NCI-H1105 treated with DMSO at 0.1 percent for 48 hours (cell line): Measurements from ENCODE around the gene NFATC1.

Experiments
- DNase-seq: peaks from one replicate; lab custom pipeline; 2025; lab: John Stamatoyannopoulos, UW

Gene NFATC1

DNA sequence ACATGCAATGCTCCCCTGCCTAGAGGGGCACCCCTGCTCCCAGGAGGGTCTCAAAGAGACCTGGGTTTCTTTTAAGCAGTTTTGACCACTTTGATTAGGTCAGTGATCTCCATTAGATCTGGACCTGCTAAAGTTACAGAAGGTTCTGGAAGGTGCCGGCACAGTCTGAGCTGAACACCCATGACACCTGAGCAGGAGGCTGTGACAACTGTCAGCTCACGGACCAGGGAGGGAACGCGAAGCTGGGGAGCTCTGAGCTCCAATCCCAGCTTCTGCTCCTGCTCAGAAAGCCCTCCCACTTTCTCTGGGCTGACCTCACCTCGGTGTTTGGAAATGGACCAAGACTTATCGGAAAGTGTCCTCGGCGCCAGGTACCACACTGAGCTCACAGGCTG, 113.8 kb downstream of the NFATC1 start:
- DNase-seq: no peak

GRCh38 chr18:79510046-79510685, 114.4 kb downstream of the NFATC1 start:
- no peak for DNase-seq

DNA sequence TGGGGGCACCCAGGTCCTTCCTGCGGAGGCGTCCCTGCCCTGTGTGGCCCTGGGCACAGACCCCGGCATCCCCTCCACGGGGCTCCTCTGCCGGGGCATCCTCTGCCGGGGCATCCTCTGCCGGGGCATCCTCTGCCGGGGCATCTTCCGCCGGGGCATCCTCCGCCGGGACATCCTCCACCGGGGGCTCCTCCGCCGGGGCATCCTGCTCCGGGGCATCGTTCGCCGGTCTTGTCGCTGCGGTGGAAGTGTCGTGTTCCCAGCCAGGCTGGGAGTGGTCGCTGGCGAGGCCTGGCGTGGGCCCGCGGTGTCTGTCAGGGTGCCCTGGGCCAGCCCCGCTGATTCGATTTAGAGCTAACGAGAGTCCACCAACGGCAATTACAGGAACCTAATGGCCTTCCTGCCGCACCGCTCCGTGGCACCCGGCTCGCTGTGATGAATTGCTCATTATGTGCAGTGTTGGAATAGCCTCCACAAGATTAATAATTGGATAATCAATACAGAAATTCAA, 115.1 kb downstream of the NFATC1 start:
- no peak for DNase-seq

DNA sequence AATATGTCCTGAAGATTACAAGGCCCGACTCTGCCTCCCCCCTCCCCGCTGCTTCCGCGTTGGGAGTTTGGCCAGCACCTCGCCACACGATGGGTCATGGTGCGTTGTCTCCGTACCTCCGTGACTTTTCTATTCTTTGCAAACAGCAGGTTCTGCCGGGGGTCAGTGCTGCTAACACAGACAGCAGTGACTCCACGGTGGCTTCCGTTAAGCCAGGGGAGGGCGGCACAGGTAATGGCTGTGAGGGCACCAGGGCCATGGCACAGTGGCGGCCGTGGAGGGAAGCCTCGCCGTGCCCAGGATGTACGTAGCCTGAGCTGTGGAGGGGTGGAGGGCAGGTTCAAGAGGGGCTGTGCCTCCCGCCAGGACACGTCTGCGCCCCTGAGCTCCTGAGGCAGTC, 115.5 kb downstream of the NFATC1 start:
- no peak for DNase-seq

- no peak for DNase-seq
These were observed 116.1 kb downstream of the NFATC1 start for GRCh38 chr18:79511671-79512301.

GRCh38 chr18:79512461-79513380, 117.0 kb downstream of the NFATC1 start:
- DNase-seq: no peak

- no peak for DNase-seq
These were observed 117.8 kb downstream of the NFATC1 start for GRCh38 chr18:79513381-79514081.

- no peak for DNase-seq
These were observed 119.6 kb downstream of the NFATC1 start for GRCh38 chr18:79515331-79515730.

GRCh38 chr18:79515944-79516351, 120.2 kb downstream of the NFATC1 start:
- DNase-seq: no peak

DNA sequence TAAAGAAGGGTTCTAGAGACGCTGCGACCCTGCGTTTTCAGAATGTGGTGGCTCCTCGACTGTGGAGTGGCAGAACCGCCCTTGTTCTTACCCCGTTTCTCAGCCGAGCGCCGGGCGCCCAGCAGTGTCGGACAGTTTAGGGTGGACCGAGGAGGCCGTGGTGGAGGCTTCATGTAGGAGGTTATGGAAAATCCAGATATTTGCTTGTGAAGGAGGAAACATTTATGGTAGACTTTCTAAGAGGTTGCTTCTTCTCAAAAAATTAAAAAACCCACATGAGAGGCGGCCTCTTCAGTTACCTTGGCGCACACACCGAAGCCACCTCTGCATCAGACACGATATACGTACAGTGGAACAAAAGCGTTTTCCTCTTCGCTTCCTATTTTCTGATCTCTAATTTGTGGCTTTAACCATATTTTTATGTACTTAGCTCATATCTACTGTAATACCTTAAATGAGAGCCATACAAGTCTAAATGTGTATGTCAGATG, 120.8 kb downstream of the NFATC1 start:
- DNase-seq: no peak

- no peak for DNase-seq
These were observed 121.6 kb downstream of the NFATC1 start for GRCh38 chr18:79517341-79517740.

DNA sequence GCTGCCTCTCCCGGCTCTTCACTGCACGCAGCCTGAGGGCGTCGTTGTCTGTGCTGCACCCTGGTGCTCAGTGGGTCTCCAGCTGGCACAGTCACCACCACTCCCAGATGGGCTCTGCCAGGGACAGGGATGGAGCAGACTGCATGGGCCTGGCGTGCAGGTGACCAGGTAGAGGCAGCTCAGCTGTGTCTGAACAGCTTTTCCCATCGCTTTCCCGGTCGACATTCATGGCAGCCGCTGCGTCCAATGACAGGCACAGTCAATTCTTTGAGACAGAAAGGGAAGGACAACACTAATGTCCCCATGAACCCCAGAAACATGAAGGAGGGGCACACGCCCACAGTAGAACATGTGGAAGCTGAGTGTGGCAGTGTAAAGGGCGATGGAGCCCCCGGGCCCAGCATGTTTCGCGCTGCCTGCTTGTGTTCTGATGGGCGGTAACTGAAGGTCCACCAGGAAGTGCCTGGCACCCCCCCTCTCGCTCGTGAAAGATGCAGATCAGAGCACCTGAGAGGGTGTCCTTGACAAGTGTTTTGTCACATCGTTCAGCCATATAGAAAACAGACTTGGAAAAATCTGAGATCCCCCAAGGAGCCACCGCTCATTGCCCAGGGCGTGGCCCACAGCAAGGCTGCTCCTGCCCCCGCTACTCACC, 122.4 kb downstream of the NFATC1 start:
- no peak for DNase-seq

DNA sequence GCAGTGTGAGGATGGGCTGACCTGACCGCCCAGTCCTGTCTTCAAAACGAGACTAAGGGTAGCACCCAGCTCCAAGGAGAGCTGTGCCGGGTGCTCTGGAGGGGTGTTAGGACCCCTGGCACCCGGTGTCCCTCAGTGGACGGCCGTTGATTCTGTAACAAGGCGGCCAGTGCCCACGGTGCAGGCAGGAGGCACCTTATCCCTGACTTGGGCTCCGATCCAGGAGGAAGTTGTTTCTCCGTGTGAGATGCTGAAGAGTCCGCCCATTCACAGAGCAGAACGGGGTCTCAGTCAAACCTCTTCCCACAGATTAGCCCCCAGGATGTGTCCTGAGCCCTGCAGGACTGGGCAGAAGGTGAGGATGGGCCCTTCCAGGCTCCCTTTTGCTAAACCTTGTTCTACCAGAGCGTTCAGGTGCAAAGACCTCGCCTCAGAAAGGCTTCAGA, 123.0 kb downstream of the NFATC1 start:
- DNase-seq: no peak

GRCh38 chr18:79519751-79520477, 124.2 kb downstream of the NFATC1 start:
- DNase-seq: no peak

DNA sequence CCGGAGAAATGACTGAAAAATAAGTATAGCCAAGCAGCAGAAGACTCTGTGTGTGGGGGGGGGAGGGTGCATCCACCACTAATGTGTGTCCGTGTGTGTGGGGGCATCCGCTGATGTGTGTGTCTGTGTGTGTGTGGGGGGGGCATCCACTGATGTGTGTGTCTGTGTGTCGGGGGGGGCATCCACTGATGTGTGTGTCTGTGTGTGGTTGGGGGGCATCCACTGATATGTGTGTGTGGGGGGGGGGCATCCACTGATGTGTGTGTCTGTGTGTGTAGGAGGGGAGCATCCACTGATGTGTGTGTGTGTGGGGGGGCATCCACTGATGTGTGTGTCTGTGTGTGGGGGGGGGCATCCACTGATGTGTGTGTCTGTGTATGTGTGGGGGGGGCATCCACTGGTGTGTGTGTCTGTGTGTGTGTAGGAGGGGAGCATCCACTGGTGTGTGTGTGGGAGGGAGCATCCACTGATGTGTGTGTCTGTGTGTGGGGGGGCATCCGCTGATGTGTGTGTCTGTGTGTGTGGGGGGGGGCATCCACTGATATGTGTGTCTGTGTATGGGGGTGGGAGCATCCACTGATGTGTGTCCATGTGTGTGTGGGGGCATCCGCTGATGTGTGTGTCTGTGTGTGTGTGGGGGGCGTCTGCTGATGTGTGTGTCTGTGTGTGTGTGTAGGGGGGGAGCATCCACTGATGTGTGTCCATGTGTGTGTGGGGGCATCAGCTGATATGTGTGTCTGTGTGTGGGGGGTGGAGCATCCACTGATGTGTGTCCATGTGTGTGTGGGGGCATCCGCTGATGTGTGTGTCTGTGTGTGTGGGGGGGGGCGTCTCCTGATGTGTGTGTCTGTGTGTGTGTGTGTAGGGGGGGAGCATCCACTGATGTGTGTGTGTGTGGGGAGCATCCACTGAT, 125.0 kb downstream of the NFATC1 start:
- no peak for DNase-seq

DNA sequence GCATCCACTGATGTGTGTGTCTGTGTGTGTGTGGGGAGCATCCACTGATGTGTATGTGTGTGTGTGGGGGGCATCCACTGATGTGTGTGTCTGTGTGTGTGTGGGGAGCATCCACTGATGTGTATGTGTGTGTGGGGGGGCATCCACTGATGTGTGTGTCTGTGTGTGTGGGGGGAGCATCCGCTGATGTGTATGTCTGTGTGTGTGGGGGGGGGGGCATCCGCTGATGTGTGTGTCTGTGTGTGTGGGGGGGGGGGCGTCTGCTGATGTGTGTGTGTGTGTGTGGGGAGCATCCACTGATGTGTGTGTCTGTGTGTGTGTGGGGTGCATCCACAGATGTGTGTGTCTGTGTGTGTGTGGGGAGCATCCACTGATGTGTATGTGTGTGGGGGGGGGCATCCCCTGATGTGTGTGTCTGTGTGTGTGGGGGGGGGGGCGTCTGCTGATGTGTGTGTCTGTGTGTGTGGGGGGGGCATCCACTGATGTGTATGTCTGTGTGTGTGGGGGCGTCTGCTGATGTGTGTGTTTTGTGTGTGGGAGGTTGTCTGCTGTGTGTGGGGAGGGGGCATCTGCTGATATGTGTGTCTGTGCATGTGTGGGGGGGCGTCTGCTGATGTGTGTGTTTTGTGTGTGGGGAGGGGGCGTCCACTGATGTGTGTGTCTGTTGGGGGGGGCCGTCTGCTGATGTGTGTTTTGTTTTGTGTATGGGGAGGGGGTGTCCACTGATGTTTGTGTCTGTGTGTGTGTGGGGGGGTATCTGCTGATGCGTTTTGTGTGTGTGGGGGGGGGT, 125.9 kb downstream of the NFATC1 start:
- no peak for DNase-seq

- no peak for DNase-seq
These were observed 126.9 kb downstream of the NFATC1 start for GRCh38 chr18:79522451-79523205.

DNA sequence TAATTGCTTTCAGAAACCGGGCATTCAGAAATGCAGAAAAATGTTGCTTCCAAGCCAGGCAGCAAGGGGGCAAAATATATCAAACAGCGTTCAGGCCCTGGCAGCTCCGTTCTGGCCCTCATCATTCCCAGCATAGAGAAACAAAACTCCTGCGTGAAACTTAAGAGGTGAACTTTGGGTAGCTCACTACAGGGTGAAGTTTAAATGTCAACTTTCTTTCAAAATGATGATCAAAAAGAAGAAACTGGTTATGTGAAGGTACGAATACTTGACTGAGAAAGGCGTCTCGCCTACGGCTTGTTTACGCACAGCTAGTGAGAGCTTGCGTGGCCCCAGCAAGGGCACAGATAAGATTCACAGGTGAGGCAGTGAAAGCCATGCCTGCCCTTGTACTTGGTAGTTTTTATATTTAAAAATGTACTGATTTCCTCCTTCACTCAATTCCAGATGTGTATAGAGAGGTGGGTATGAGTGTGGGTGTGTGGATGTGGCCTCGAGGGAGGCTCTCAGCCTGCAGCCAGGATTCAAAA, 127.5 kb downstream of the NFATC1 start:
- DNase-seq: no peak
